ENCODE results near the gene CBR3. TPM values are rescaled to one million over a fixed set of nuclear protein-coding genes. Genes with fewer than 3 reads are reported as not detected.

The CBR3 gene
- total RNA-seq, 4 donors from 2014 or later: 3.4 to 5.1 TPM; not detected in 2

- no peaks in the 10 kb centered on the region for H3K9me3 ChIP-seq
- in situ Hi-C loops (cut with MboI; ENCODE audit: low pct_ligation_motif_present in 1 of 4, low pct_unique_long_range_greater_than_20kb in 1 of 4, low sequenced_read_pairs in 3 of 4): no loop called here
- H3K27me3 ChIP-seq: no peaks in the 10 kb centered on the region
- no peak overlapping the region for H3K4me3 ChIP-seq
- 56 to 87% methylated on average over 2 to 8 of the region's 9 CpGs for WGBS, 2 donors (ENCODE audit: low coverage in 1 of 2)
- no peak for TF ChIP-seq EP300 (IDR thresholded peaks at IDR 0.05; ENCODE audit: low read depth)
- no peak for TF ChIP-seq POLR2AphosphoS5 (IDR thresholded peaks at IDR 0.05)
- TF ChIP-seq, protein P1, sequence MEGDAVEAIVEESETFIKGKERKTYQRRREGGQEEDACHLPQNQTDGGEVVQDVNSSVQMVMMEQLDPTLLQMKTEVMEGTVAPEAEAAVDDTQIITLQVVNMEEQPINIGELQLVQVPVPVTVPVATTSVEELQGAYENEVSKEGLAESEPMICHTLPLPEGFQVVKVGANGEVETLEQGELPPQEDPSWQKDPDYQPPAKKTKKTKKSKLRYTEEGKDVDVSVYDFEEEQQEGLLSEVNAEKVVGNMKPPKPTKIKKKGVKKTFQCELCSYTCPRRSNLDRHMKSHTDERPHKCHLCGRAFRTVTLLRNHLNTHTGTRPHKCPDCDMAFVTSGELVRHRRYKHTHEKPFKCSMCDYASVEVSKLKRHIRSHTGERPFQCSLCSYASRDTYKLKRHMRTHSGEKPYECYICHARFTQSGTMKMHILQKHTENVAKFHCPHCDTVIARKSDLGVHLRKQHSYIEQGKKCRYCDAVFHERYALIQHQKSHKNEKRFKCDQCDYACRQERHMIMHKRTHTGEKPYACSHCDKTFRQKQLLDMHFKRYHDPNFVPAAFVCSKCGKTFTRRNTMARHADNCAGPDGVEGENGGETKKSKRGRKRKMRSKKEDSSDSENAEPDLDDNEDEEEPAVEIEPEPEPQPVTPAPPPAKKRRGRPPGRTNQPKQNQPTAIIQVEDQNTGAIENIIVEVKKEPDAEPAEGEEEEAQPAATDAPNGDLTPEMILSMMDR (IDR thresholded peaks at IDR 0.05): no peak
- TF ChIP-seq POLR2A (IDR thresholded peaks at IDR 0.05): no peak
- peaks cover 0 to 14% (median 5%) of the 10 kb centered on the region in 4 donors for H3K36me3 ChIP-seq
- no peak for DNase-seq
- H3K4me1 ChIP-seq: peaks cover 0 to 6% (median 3%) of the 10 kb centered on the region in 4 donors
- intact Hi-C loops (cut with DNase I; ENCODE audit: low total_unique reads): no loop called here
- no peak overlapping the region for H3K27ac ChIP-seq
These were observed 37.0 kb downstream of the CBR3 start for GRCh38 chr21:36171741-36172331.

GRCh38 chr21:36174780-36175179, 39.9 kb downstream of the CBR3 start:
- no peak for DNase-seq
- Histone ChIP-seq H3K4me3 (no peak overlapping the region), H3K27ac (no peak overlapping the region), H3K36me3 (peaks cover 0 to 2% (median 0%) of the 10 kb centered on the region in 4 donors), H3K4me1 (no peaks in the 10 kb centered on the region), H3K27me3 (no peaks in the 10 kb centered on the region), H3K9me3 (no peaks in the 10 kb centered on the region)
- in situ Hi-C loops (cut with MboI; ENCODE audit: low pct_ligation_motif_present in 1 of 4, low pct_unique_long_range_greater_than_20kb in 1 of 4, low sequenced_read_pairs in 3 of 4): no loop called here
- TF ChIP-seq POLR2A (IDR thresholded peaks at IDR 0.05): no peak
- no peak for TF ChIP-seq POLR2AphosphoS5 (IDR thresholded peaks at IDR 0.05)
- TF ChIP-seq, protein P1 (IDR thresholded peaks at IDR 0.05): no peak
- no peak for TF ChIP-seq EP300 (IDR thresholded peaks at IDR 0.05; ENCODE audit: low read depth)
- WGBS, 2 donors (ENCODE audit: low coverage in 1 of 2): 88 to 98% methylated on average over 4 to 6 of the region's 6 CpGs
- intact Hi-C loops (cut with DNase I; ENCODE audit: low total_unique reads): no loop called here

- in situ Hi-C loops (cut with MboI; ENCODE audit: low pct_ligation_motif_present in 1 of 4, low pct_unique_long_range_greater_than_20kb in 1 of 4, low sequenced_read_pairs in 3 of 4) (no loop called here), intact Hi-C loops (cut with DNase I; ENCODE audit: low total_unique reads) (no loop called here)
- H3K27ac ChIP-seq: no peak overlapping the region
- no peaks in the 10 kb centered on the region for H3K9me3 ChIP-seq
- no peak overlapping the region for H3K4me3 ChIP-seq
- no peaks in the 10 kb centered on the region for H3K36me3 ChIP-seq
- DNase-seq: no peak
- no peaks in the 10 kb centered on the region for H3K4me1 ChIP-seq
- TF ChIP-seq EP300 (IDR thresholded peaks at IDR 0.05; ENCODE audit: low read depth) (no peak), POLR2A (IDR thresholded peaks at IDR 0.05) (no peak), POLR2AphosphoS5 (IDR thresholded peaks at IDR 0.05) (no peak)
- TF ChIP-seq, protein P1 (IDR thresholded peaks at IDR 0.05): no peak
- no peaks in the 10 kb centered on the region for H3K27me3 ChIP-seq
- WGBS, 2 donors (ENCODE audit: low coverage in 1 of 2): 89 to 100% methylated on average over 2 to 7 of the region's 7 CpGs
These were observed 41.1 kb downstream of the CBR3 start for GRCh38 chr21:36175771-36176565.

GRCh38 chr21:36178349-36178748, 43.5 kb downstream of the CBR3 start:
- Histone ChIP-seq H3K27me3 (no peaks in the 10 kb centered on the region), H3K4me1 (peaks cover 0 to 7% (median 0%) of the 10 kb centered on the region in 4 donors), H3K4me3 (no peak overlapping the region), H3K27ac (no peak overlapping the region), H3K9me3 (no peaks in the 10 kb centered on the region), H3K36me3 (no peaks in the 10 kb centered on the region)
- DNase-seq: no peak
- TF ChIP-seq, protein P1 (IDR thresholded peaks at IDR 0.05): no peak
- TF ChIP-seq POLR2A (IDR thresholded peaks at IDR 0.05): no peak
- TF ChIP-seq POLR2AphosphoS5 (IDR thresholded peaks at IDR 0.05): no peak
- no peak for TF ChIP-seq EP300 (IDR thresholded peaks at IDR 0.05; ENCODE audit: low read depth)
- intact Hi-C loops (cut with DNase I; ENCODE audit: low total_unique reads) (no loop called here), in situ Hi-C loops (cut with MboI; ENCODE audit: low pct_ligation_motif_present in 1 of 4, low pct_unique_long_range_greater_than_20kb in 1 of 4, low sequenced_read_pairs in 3 of 4) (no loop called here)
- WGBS, 2 donors (ENCODE audit: low coverage in 1 of 2): 94 to 100% methylated on average over 1 to 2 of the region's 2 CpGs

Measured in transverse colon (tissue), 4 donors.